Measurements from ENCODE around the gene HACD2.

Gene HACD2

GRCh38 chr3:123483146-123483545, 101.7 kb downstream of the HACD2 start:
- DNase-seq (ENCODE audit: low read depth in 2 of 2): no peak

GRCh38 chr3:123481722-123482457, 103.0 kb downstream of the HACD2 start:
- DNase-seq (ENCODE audit: low read depth in 2 of 2): no peak

GRCh38 chr3:123481071-123481470, 103.8 kb downstream of the HACD2 start:
- no peak for DNase-seq (ENCODE audit: low read depth in 2 of 2)

- no peak for DNase-seq (ENCODE audit: low read depth in 2 of 2)
Measured at GRCh38 chr3:123480428-123480827, 104.4 kb downstream of the HACD2 start.

DNA sequence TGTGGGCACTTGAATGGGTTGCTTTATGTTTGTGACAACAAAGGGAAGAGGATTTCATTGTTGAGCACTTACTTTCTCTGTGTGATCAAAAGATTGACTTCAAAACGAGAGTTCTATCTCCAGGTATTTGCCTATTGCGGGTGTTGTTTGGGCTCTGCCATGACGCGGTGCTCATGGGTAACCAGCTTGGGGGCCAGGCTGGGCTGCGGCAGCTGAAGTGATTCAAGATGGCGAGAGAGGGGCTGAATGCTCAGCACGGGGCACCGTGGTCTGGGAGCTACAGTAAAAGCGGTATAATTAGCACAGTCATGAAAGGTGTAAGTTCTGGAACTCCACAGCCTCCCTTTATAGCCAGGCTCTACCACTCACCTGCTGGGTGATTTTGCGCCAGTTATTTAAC, 105.0 kb downstream of the HACD2 start:
- no peak for DNase-seq (ENCODE audit: low read depth in 2 of 2)

GRCh38 chr3:123478314-123478713, 106.5 kb downstream of the HACD2 start:
- DNase-seq (ENCODE audit: low read depth in 2 of 2): no peak

- DNase-seq (ENCODE audit: low read depth in 2 of 2): no peak
Measured at GRCh38 chr3:123476967-123477750, 107.7 kb downstream of the HACD2 start.

- DNase-seq (ENCODE audit: low read depth in 2 of 2): no peak
Measured at GRCh38 chr3:123475786-123476185, 109.1 kb downstream of the HACD2 start.

- DNase-seq (ENCODE audit: low read depth in 2 of 2): no peak
Measured at GRCh38 chr3:123471106-123471505, 113.7 kb downstream of the HACD2 start.

DNA sequence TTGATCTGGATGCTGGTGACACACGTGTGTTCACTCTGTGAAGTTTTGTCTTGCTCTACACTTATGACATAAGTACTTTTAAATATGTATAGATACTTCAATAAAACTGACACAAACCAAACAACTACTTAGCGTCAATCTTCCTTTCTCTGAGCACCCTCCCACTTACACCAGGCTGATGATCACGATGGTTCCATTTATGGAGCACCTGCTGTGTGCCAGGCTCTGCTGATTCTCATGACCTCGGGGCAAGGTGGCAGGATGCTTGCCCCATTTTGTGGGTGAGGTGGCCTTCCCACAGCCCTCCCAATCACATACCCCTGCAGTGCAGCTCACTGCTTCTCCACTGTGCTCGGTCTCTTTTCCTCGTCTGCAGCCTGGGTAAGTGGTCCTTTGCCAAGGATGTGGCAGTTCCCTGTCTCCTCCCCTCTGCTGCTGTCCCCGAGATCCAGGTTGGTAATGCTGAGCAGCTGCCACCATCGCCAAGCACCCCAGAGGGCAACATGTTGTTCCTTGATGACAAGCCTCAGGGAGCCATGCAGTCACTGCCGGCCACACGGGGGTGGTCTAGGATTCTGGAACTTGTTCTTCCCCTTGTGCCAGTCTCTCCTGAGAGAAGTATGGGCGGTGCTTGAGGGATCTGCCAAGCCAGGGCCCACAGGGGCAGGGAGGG, 115.4 kb downstream of the HACD2 start:
- no peak for DNase-seq (ENCODE audit: low read depth in 2 of 2)

GRCh38 chr3:123467046-123467445, 117.8 kb downstream of the HACD2 start:
- DNase-seq (ENCODE audit: low read depth in 2 of 2): no peak

DNA sequence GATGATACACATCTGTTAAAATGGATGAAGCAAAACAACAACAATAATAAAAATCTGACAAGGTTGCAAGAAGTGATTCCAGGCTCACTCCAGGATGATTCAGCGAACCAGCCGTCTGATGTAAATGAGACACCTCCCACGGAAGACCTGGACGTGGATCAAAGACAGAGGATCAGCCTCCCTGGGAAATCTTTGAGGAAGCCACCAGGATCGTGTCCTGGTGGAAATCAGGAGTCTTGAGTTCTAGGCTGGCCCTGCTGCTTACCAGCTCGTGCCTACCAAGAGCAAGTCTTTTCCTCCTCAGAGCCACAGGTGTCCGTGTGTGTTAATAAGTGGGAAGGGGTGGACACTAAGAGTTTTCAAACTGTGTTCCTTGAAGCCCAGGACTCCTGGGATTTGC, 120.6 kb downstream of the HACD2 start:
- DNase-seq (ENCODE audit: low read depth in 2 of 2): no peak

GRCh38 chr3:123459862-123460261, 125.0 kb downstream of the HACD2 start:
- DNase-seq (ENCODE audit: low read depth in 2 of 2): no peak

DNA sequence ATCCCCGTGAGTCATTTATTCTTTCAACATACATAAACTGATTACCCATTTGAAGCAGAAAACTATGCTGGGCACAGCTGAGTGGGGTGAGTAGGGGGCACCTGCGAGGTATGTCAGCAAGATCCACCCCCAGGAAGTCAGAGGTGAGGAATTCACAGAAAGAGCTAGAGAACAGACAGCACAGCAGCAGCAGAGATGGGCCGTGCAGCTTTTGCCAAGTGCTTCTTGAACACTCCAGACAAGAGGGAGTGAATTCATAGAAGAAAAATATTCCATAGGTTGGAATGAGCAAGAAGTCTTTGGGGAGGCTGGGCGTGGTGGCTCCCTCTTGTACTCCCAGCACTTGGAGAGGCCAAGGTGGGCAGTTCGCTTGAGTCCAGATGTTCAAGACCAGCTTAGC, 126.6 kb downstream of the HACD2 start:
- no peak for DNase-seq (ENCODE audit: low read depth in 2 of 2)

DNA sequence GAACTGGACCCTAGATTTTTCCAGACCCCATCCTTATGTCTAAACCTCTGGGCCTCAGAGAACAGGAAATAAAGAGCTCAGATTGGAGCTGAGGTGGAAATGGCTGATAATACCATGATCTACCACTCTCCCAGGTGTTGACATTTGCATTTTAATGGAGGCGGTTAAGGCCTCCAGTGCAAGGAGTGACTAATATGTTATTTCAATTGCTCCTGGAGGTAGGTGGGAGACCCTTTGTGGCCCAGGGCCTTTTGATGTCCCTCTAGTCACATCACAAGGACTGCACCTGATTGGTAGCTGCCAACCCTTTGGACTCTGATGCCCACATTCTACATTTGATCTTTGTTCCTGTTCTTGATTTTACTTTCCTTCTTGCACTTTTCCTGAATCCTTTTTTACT, 127.0 kb downstream of the HACD2 start:
- DNase-seq (ENCODE audit: low read depth in 2 of 2): no peak

DNA sequence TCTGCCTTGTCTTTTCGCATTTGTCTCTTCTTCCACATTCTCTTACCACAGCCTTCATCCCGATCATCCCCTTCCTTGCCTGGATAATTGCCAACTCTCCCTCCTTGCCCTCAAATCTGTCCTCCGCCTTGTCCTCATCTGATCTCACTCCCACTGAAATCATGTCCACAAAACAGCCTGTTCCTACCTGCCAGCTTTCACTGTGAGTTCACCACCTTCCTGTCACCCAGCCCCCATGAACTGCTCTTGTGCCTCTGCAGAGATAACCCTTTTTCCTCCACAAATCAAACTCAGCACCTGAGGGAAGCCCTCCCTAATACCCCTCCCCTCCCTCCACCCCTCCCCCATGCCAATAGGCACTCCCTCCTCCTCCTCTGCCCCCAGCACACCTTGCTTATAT, 131.2 kb downstream of the HACD2 start:
- no peak for DNase-seq (ENCODE audit: low read depth in 2 of 2)

DNA sequence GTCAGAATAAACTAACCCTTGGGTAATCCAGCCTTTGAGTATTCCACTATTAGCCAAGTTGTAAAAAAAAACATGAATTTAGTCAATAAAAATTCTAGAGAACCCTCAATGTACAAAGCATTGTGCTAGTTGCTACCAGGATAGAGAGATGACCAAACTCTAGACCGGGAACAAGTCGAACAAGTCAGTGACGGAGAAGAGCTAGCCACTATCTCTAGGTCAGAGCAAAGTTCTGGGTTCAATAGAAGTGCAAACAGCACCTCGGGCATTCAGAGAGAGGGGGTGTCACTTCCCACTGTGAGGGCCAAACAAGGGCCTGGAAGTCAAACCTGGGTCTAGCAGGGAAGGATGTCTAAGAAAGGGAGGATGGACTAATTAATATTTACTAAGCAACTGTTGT, 133.7 kb downstream of the HACD2 start:
- no peak for DNase-seq (ENCODE audit: low read depth in 2 of 2)

- DNase-seq (ENCODE audit: low read depth in 2 of 2): no peak
Measured at GRCh38 chr3:123449997-123450604, 134.8 kb downstream of the HACD2 start.

DNA sequence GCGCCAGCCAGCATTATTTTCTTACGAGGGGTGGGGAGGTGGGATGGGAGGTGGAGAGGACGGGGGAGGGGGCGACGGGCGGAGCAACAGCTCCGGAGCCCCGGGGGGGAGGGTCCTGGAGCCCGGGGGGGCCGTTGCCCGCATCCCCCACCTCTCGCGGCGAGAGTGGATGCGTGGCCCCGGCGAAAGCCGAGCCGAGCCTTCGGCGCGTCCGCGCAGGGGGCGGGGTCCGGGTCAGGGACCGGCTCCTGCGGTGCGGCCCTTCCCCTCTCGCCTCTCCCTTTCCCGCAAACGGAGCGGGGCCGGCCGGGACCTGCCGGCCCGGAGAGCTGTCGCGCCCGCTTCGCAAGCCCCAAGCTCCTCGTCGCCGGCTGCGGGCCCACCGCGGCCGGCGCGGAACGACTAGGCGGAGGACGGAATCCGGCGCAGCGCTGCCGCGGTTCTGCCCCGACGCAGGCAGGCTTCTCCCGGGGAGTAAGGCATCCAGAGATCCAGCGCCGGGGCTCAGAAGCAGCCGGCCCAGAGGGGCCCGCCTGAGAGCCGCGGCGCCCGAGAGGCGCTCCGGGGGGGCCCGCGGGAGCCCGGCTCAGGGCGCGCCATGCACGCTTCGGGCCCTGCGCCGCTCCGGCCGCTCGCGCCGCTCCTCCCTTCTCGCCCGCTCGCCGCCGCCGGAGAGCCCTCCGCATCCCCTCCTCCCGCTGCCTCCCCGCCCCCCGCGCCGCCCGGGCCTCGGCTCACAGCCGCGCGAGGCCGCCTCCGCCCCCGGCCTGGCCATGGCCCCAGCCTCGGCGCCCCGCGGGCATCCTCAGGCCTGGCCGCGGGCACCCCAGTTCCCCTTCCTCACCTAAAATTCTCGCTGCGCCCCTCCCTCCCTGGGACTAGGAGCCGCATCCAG, 135.5 kb downstream of the HACD2 start:
- DNase-seq (ENCODE audit: low read depth in 2 of 2): no peak

DNA sequence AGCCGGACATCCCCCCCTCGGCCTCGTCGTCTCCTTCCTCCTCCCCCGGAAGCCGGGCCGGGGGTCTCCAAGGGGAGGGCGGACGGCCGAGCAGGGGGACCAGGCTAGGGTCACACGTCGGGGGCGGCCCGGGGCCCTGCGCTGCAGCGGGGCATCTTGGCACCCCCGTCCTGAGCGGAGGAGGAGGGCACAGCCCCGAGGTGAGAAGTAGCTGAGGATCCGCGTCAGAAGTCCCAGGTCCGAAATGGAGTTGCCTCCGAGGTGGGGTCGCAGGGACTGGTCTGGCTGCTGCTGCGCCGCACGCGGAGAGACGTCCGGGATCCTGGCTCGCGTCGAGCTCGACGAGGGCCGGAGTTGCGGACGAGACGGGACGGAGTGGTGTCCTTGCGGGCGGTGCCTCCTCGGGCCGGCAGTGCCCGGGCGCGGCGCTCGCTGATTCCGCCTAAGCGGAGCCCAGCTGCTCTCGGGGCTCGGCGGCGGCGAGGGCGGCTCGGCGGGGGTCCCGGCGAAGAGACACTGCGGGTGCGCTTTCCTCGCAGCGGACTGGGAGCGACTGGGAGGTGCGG, 136.2 kb downstream of the HACD2 start, which contains the start of gene ADCY5:
Gene ADCY5, minus strand, starts transcription at position 555 of the 566 bp plus-strand sequence. Its CDS starts 545 bp downstream, at position 10.
- DNase-seq (ENCODE audit: low read depth in 2 of 2): no peak
